ENCODE measurements around the gene PNP.
"Not testable (repeated sequence)": the region's sequence is repeated elsewhere in the genome, so short reads cannot be mapped to it uniquely, and the experiment has no call there.

Gene PNP

DNA sequence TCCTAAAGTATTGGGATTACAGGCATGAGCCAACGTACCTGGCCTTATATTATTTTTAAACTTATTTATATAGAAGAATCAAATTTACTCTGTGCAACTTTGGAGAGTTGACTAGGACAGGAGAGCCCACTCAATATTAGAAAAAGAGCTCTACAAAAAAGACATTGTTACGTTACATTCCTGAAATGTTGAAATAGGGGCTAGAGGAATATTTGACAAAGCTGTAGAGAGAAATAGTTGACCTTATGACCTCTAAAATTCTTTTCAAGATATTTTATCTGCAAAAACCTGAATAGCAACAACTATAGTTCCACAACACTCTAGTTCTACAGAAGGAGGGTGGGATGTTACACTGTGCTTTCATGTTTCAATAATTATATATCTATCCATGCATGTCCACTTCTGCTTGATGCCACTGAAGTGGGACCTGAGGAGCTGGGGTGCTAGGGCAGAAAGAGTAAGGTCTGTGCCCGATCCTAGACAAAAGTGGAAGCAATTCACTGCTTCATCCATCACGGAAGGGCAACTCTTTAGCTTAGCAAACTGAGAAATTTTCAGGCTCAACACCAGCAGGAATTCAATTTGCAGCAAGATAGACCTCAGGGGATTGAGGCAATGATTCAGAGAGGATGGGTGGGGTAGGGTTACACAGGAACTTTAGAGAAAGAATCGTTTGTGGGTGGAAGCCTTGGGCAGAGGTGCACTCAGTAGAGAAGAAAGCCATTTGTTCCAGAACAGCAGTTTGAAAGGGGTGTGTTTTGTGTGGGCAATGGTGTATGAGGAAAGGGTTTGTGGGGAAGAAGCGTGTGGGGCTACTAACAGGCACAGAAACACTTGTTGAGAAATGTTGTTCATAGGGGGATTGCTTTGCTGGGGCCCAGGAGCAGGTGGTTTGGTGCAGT is 20.1 kb downstream of the PNP start:
- TF ChIP-seq GATA1 (IDR thresholded peaks at IDR 0.05; ENCODE audit: low read depth, low read length) (no peak), POLR2A (IDR thresholded peaks at IDR 0.05; ENCODE audit: low read length) (no peak)
- DNase-seq: no peak

DNA sequence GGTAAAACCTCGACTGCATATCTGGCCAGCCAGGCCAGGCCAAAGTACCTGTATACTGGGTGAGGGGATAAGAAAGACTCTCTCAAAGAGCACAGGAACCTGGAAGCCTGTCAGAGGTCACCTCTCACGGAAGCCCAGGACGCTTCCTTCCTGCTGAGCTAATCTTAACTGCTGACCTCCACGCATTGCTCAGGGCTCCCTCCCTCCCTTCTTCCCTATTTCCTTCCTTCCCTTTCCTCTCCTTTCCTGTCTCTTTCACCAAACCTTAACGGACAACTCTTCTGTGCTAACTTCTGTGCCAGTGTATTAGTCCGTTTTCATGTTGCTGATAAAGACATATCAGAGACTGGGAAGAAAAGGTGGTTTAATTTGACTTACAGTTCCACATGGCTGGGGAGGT is 21.4 kb downstream of the PNP start:
- TF ChIP-seq POLR2A (IDR thresholded peaks at IDR 0.05; ENCODE audit: low read length) (no peak), GATA1 (IDR thresholded peaks at IDR 0.05; ENCODE audit: low read depth, low read length) (no peak)
- DNase-seq: no peak

DNA sequence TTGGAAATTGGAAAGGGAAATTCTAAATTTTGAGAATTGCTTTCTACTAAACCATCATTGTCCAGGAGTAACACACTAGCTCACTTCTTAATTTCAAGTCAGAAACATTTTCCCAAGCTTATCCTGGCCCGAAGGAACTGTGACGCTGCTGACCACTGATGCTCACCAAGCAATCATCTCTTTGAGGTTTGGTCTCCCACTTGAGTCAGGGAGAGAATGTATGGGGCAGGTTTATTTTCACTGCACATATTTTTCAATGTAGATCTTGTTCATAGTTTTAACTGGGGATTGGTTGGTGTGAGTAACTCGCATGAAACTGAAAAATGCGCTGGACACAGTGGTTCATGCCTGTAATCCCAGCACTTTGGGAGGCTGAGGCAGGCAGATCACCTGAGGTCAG is 23.3 kb downstream of the PNP start:
- no peak for TF ChIP-seq GATA1 (IDR thresholded peaks at IDR 0.05; ENCODE audit: low read depth, low read length)
- DNase-seq: no peak

DNA sequence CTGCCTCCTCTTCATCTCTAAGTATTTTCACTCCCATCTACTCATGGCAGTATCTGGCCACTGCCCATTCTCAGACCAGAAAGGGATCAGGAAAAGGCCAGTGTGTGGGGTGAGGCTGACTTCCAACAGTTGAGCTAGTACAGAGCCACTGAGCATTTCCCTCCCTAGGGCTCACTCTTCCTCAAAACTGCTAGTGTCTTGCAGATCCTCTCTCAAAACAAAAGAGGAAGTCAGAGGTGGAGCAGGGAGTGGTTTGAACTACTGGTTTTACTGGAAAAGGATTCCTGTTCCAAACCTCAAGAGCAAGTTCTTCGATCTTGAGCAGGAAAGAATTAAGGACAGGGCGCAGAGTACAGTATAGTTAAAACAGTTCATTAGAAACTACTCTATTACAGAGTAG is 24.4 kb downstream of the PNP start:
- DNase-seq: no peak

DNA sequence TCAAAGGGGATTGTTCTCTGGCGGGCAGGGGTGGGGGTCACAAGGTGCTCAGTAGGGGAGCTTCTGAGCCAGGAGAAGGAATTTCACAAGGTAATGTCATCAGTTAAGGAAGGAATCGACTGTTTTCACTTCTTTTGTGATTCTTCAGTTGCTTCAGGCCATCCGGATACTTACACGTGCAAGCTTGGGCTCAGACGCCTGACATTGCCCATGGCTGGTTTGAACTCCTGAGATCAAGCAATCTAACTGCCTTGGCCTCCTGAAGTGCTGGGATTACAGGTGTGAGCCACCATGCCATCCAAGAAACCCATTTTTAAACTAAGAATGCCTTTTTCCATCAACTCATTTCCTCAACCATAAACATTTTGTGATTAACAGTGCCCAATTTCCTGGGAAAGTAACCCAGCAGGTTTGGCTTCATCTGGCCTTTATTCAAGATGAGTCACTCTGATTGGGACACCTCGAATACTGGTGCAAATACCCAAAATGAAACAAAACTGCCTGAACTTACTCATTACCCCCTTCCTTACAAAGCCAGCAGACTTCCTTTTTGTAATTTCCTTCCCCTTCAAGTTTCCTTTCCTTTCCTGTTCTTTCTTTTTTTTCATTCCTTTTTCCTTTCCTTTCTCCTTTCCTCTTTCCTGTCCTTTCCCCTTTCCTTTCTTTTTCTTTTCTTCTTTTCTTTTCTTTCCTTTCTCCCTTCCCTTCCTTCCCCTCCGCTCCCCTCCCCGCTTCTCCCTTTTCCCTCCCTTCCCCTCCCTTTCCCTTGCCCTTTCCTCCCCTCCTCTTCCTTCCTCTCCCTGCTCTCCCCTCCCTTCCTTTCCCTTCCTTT is 25.9 kb downstream of the PNP start:
- no peak for TF ChIP-seq GATA1 (IDR thresholded peaks at IDR 0.05; ENCODE audit: low read depth, low read length)
- no peak for TF ChIP-seq POLR2A (IDR thresholded peaks at IDR 0.05; ENCODE audit: low read length)
- no peak for DNase-seq

More for the DNA sequence above, 24.4 kb downstream of the PNP start:
- no peak for TF ChIP-seq GATA1 (IDR thresholded peaks at IDR 0.05; ENCODE audit: low read depth, low read length)
- TF ChIP-seq POLR2A (IDR thresholded peaks at IDR 0.05; ENCODE audit: low read length): no peak

DNA sequence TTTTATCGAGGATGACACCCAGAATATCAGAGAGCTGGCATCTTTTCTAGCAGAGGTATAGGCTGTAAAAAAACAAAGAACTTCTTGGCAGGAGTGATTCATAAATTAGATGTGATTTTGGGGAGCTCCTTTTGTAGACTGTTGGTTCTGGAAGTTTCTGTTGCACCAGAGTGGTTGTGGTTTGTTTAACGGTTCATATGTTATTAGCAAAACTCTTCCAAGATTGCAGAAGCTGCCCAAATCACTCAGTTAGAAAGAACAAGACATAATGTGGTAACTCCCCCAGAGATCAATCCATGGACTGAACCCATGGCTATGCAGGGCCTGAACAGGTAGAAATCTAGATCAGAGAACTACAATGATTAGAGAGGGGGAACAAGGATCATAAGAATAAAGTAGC is 29.4 kb downstream of the PNP start:
- DNase-seq: no peak

DNA sequence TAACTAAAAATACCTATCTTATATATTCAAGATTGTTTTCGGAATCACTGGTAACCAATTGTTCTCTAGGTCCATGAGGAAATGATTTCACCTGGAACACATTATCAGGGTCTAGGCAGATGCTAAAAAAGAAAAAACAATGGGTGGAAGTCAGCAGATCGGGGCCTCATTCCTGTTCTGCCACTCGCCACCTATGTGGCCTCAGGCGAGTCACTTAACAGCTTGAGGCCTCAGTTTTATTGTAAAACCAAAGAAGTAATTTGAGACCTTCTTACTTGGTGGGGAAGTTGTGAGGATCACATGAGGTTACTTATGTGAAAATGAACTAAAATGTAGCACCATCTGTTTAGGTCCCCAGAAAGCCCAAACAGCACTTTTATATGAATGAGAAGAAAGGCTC is 29.9 kb downstream of the PNP start:
- DNase-seq: no peak
- TF ChIP-seq POLR2A (IDR thresholded peaks at IDR 0.05; ENCODE audit: low read length) (no peak), GATA1 (IDR thresholded peaks at IDR 0.05; ENCODE audit: low read depth, low read length) (no peak)

More for the DNA sequence above, 29.4 kb downstream of the PNP start:
- TF ChIP-seq GATA1 (IDR thresholded peaks at IDR 0.05; ENCODE audit: low read depth, low read length) (no peak), POLR2A (IDR thresholded peaks at IDR 0.05; ENCODE audit: low read length) (no peak)

DNA sequence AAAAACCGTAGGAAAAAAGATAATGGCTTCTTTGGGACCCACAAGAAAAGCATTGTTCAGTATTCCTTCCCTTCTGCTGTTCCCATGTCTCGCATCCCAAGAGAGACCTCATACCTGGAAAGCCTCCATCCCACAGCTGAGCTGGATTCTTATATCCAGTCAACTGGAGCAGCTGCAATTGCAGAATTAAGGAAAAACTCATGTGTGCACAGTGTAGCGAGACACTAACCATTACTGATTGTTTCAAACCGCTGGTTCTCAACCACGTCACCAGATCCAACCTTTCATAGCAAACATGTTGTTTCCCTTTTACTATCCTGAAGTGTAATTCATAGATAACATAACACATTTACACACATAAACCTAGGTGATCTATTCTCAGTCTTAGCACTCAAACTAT is 30.7 kb downstream of the PNP start:
- TF ChIP-seq GATA1 (IDR thresholded peaks at IDR 0.05; ENCODE audit: low read depth, low read length): no peak
- TF ChIP-seq POLR2A (IDR thresholded peaks at IDR 0.05; ENCODE audit: low read length): no peak
- DNase-seq: no peak

DNA sequence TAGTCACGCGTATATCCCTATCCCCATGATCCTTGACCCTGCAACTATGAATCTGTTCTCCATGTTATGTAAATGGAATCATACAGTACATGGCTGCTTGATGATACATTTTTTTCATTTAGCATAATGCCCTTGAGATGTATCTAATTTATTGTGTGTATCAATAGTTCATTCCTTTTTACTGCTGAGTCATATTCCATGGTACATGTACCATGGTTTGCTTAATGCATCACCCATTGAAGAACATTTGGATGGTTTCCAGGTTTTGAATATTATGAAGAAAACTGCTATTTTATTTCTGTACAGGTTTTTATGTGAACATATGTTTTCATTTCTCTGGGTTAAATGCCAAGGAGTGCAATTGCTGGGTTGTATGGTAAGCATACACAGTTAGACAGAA is 32.1 kb downstream of the PNP start:
- no peak for DNase-seq
- TF ChIP-seq POLR2A (IDR thresholded peaks at IDR 0.05; ENCODE audit: low read length): no peak
- no peak for TF ChIP-seq GATA1 (IDR thresholded peaks at IDR 0.05; ENCODE audit: low read depth, low read length)

DNA sequence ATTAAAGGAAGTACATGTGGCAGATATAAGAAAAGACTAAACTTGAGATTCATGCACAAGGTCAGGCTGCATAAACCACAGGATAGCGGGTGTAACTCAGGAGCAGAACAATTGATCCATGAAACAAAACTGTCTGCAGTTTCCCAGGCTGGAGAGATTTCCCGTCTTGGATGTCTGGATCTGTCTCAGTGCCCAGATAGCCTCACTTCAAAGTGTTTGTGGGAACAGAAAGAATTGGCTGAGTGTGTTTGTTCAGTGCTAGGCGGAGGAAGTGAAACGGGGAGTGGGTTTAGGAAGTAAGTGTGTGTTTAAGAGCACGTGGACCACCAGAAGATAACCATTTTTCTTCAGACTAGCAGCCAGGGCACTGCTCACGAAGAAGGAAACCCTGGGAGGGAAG is 34.7 kb downstream of the PNP start:
- no peak for DNase-seq
- TF ChIP-seq POLR2A (IDR thresholded peaks at IDR 0.05; ENCODE audit: low read length) (no peak), GATA1 (IDR thresholded peaks at IDR 0.05; ENCODE audit: low read depth, low read length) (no peak)

DNA sequence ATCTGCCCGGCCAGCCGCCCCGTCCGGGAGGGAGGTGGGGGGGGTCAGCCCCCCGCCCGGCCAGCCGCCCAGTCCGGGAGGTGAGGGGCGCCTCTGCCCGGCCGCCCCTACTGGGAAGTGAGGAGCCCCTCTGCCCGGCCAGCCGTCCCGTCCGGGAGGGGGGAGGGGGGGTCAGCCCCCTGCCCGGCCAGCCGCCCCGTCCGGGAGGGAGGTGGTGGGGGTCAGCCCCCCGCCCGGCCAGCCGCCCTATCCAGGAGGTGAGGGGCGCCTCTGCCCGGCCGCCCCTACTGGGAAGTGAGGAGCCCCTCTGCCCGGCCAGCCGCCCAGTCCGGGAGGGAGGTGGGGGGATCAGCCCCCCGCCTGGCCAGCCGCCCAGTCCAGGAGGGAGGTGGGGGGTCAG is 37.1 kb downstream of the PNP start:
- not testable (repeated sequence) for DNase-seq

DNA sequence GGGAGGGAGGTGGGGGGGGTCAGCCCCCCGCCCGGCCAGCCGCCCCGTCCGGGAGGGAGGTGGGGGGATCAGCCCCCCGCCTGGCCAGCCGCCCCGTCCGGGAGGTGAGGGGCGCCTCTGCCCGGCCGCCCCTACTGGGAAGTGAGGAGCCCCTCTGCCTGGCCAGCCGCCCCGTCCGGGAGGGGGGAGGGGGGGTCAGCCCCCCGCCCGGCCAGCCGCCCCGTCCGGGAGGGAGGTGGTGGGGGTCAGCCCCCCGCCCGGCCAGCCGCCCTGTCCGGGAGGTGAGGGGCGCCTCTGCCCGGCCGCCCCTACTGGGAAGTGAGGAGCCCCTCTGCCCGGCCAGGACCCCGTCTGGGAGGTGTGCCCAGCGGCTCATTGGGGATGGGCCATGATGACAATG is 37.5 kb downstream of the PNP start:
- not testable (repeated sequence) for DNase-seq

DNA sequence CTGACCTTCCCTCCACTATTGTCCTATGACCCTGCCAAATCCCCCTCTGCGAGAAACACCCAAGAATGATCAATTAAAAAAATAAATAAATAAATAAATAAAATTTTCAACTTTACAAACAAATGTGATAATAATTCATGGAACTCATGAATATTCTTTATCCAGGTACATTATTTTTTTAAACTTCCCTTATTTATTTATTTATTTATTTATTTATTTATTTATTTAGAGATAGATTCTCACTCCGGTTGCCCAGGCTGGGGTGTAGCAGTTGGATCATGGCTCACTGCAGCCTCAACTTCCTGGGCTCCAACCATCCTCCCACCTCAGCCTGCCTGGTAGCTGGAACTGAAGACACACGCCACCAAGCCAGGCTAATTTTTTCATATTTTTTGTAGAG is 38.3 kb downstream of the PNP start:
- DNase-seq: not testable (repeated sequence)

DNA sequence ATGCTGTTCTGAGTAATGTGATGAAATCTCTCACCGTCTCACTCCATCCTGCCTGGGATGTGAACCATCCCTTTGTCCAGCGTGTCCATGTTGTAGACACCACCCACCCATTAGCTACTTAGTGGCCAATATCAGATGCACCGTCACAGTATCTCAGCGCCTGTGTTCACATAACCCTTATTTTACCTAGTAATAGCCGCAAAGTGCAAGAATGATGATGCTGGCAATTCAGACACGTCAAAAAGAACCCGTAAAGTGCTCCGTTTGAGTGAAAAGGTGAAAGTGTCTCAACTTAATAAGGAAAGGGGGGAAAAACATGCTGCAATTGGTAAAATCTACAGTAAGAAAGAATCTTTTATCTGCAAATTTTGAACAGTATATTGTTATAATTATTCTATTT is 39.2 kb downstream of the PNP start:
- no peak for TF ChIP-seq POLR2A (IDR thresholded peaks at IDR 0.05; ENCODE audit: low read length)
- TF ChIP-seq GATA1 (IDR thresholded peaks at IDR 0.05; ENCODE audit: low read depth, low read length): no peak
- DNase-seq: no peak

All from erythroblast (primary cell).